Measurements from ENCODE around the gene RAPGEF3. TPM values are rescaled to one million over a fixed set of nuclear protein-coding genes. Genes with fewer than 3 reads are reported as not detected.

The RAPGEF3 gene
- total RNA-seq, 2 donors from 2014 or later, result 1.1 to 2.7 TPM

GRCh38 chr12:47783024-47783755 lies 24.5 kb upstream of the RAPGEF3 start:
- ATAC-seq (no peak), DNase-seq (ENCODE audit: low spot score in 2 of 2) (no peak)
- H3K36me3 Mint-ChIP-seq, result peaks cover 20 to 30% of the 10 kb centered on the region in 2 donors
- H3K9me3 Mint-ChIP-seq, result no peaks in the 10 kb centered on the region
- peak overlapping the region; percentile 77 to 85 for H3K27ac Mint-ChIP-seq

DNA sequence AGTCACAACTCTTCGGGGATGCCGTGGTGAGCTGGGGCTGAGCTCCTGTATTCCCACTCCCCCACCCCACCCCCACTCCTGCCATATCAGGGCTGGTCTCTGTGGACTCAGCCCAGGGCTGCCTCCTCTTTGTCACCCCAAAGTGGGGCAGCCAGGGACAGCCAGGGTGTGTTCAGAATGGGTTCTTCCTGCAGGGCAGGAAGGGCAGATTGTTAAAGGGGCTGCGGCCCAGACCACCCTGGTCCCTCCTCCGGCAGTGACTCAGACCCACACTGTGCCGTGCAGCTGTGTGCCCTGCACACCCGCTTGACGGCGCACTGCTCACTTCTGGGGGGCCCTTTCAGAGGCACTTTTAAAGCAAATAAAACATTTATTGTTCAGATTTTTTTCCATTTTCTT lies 23.7 kb upstream of the RAPGEF3 start:
- DNase-seq (ENCODE audit: low spot score in 2 of 2), result no peak
- no peak for ATAC-seq
- H3K27ac Mint-ChIP-seq, result peak overlapping the region; percentile 66 to 85
- no peaks in the 10 kb centered on the region for H3K9me3 Mint-ChIP-seq
- peaks cover 14 to 22% of the 10 kb centered on the region in 2 donors for H3K36me3 Mint-ChIP-seq

DNA sequence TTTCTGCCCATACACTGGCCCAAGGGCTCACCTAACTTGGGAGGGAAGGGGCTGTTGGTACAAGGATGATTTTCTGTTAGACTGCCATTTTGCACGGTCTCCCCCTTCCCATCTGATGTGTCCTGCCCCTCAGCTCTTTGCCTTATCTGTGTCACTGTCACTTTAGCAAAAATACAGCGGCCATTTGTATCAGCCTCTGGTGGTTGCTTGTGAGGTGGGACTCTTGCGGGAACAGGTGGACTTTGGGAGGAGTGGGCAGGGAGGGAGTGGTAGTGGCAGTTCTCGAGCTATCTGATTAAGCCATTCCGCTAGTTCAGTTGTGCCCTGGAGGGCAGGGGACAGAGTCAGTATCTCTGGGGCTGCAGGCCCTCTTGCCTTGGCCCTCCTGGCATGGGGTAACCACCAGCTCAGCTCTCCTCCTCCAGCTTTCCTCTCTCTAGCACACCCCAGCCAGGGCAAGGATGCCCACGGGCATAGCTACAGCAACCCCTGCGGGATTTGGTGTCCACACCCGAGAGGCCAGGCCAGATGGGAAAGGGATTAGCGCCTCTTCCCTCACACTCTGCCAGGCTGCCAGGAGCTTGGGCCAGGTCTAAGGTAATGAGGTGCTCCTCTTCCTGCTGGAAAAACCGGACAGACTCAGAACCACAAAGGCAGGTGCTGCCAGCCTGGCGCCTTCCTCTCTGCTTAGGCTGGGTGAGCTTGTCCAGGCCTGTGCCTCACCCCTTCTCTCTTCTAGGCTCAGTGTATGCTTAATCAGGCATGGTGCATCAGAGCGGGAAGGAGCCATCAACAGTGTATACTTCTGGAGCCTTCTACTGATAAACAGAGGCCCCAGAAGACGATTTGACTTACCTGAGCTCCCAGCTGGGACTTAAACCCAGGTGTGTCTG lies 23.0 kb upstream of the RAPGEF3 start:
- Mint-ChIP-seq H3K36me3 (peaks cover 13 to 18% of the 10 kb centered on the region in 2 donors), H3K27ac (peak overlapping the region; percentile 77 to 85), H3K9me3 (no peaks in the 10 kb centered on the region)
- ATAC-seq, result no peak
- DNase-seq (ENCODE audit: low spot score in 2 of 2), result no peak

DNA sequence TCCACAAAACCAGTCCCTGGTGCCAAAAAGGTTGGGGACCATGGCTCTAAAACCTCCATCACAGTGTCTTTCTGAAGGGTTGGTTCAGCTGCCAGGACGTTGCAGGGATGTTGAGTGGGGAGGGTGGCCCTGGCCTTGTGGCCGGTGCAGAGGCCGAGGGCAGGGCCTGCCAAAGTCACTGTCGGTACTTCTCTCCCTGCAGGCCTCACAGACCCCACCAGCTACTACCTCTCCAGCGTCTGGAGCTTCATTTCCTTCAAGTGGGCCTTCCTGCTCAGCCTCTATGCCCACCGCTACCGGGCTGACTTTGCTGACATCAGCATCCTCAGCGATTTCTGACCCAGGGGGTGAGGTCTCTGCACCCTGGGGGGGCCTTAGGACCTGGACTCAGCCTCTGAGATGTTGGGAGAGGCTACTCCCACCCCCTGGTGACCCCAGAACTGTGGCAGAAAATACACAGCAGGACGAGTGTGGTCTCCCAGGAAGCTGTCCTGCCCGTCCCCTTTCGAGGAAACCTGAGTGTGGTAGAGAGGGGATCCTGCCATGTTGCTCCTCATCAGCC lies 21.3 kb upstream of the RAPGEF3 start:
- Mint-ChIP-seq H3K36me3 (peaks cover 1 to 7% of the 10 kb centered on the region in 2 donors), H3K9me3 (no peaks in the 10 kb centered on the region), H3K27ac (peak overlapping the region in 1 of 2 donors; percentile 79)
- ATAC-seq (no peak), DNase-seq (ENCODE audit: low spot score in 2 of 2) (no peak)

- peak overlapping the region; percentile 79 to 87 for H3K27ac Mint-ChIP-seq
These were observed 20.7 kb upstream of the RAPGEF3 start for GRCh38 chr12:47779301-47779942.

GRCh38 chr12:47778881-47779280 lies 20.2 kb upstream of the RAPGEF3 start:
- Mint-ChIP-seq H3K27ac (peak overlapping the region in 1 of 2 donors; percentile 79), H3K9me3 (no peaks in the 10 kb centered on the region), H3K36me3 (no peaks in the 10 kb centered on the region)
- ATAC-seq (peak in 1 of 2 donors; percentile 0), DNase-seq (ENCODE audit: low spot score in 2 of 2) (no peak)

More at GRCh38 chr12:47779301-47779942, 20.7 kb upstream of the RAPGEF3 start:
- DNase-seq (ENCODE audit: low spot score in 2 of 2) (peak; percentile 90 to 96), ATAC-seq (peak; percentile 74 to 82)
- Mint-ChIP-seq H3K9me3 (no peaks in the 10 kb centered on the region), H3K36me3 (peaks cover 0 to 1% of the 10 kb centered on the region in 2 donors)

DNA sequence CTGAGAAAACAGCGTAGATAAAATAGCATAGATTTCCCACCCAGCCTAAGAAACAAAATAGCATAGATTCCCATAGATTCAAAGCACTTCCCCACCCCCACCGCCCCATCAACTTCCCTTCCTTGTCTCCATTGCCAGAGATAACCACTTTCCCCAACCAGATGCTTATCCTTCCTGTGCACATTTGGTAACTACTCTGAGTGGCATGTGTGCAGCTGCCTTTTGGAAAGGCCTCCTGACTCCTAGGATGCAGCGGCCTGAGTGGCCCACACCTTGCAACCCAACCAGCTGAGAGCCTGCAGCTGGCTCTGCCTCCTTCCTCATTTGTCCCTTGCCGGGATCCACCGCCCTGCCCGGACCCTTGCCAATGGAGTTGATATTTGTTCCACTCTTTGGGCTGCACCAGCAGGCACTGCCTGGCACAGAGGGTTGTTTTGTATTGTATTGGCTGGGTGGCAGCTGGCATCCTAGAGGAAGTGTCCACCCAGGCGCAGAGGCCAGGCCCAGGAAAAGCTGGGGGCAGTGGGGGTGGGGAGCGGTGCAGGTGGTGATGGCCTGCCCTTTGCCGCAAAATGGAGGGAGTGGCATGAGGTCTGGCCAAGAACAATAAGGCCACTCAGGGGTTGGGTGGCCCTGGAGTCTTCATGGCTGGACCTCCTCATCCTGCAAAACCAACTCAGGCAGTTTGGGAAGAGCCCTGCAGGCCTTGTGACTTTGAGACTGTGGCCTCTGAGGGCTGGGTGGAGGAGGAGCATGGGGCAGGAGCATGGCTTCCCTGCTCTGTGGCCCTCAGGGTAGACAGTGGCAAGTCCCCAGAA lies 19.3 kb upstream of the RAPGEF3 start:
- DNase-seq (ENCODE audit: low spot score in 2 of 2), result no peak
- H3K27ac Mint-ChIP-seq, result peak overlapping the region; percentile 69 to 94
- no peaks in the 10 kb centered on the region for H3K9me3 Mint-ChIP-seq
- no peak for ATAC-seq
- no peaks in the 10 kb centered on the region for H3K36me3 Mint-ChIP-seq

GRCh38 chr12:47777151-47777550 lies 18.5 kb upstream of the RAPGEF3 start:
- Mint-ChIP-seq H3K36me3 (no peaks in the 10 kb centered on the region), H3K9me3 (no peaks in the 10 kb centered on the region), H3K27ac (peak overlapping the region; percentile 69 to 93)
- ATAC-seq, result no peak
- no peak for DNase-seq (ENCODE audit: low spot score in 2 of 2)

DNA sequence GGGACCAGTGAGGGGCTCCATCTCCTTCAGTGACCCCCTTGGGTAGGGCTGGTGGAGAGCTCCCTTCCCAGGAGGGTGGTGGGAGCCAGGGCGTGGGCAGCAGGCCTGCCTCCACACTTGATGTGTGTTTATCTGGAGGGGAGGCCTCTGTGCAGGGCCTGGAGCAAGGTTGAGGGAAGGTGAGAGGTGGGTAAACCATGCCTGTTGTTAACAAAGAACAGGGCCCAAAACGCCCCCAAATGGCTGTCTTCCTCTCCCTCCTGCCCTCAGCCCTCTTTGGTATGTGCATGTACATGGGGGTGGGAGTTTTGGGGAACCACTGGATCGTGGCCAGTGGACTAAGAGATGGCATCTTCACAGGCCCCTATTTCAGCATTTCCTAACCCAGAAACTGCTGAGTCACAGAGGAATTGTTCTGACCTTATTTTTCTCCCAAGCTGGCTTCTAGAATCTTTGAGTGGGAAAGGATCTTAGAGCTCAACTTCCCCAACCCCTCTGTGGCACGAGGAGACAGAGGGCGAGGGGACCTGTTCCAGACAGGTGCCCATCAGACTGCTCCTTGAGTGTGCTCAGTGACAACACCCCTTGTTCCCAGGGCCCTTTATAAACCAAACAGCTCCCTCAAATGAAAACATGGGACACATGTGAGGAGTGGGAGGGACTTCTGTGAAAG lies 17.9 kb upstream of the RAPGEF3 start:
- Mint-ChIP-seq H3K36me3 (no peaks in the 10 kb centered on the region), H3K9me3 (no peaks in the 10 kb centered on the region), H3K27ac (peak overlapping the region; percentile 69 to 93)
- no peak for DNase-seq (ENCODE audit: low spot score in 2 of 2)
- no peak for ATAC-seq

- no peaks in the 10 kb centered on the region for H3K36me3 Mint-ChIP-seq
- H3K27ac Mint-ChIP-seq, result peak overlapping the region in 1 of 2 donors; percentile 93
- ATAC-seq (no peak), DNase-seq (ENCODE audit: low spot score in 2 of 2) (no peak)
- H3K9me3 Mint-ChIP-seq, result no peaks in the 10 kb centered on the region
These were observed 16.6 kb upstream of the RAPGEF3 start for GRCh38 chr12:47775100-47775911.

DNA sequence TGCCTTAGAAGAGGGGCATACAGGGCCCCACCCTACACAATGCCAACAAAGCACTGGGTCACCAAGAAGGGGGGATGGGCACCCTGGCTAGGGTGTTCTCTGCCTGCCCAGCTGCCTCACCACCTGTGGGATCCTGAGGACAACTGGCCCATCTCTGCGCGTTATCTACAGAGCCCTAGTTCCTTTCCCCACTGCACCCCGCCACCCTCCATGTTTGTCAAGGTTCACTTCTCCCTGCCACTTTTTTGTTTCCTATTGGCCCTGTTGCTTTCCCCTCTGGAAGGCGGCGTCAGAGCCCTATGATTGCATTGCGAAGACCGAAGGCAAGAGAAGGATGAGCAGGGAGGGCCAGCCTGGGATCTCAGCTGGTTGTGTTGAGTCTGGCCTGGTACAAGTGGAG lies 16.0 kb upstream of the RAPGEF3 start:
- no peaks in the 10 kb centered on the region for H3K36me3 Mint-ChIP-seq
- H3K27ac Mint-ChIP-seq, result peak overlapping the region in 1 of 2 donors; percentile 92
- no peaks in the 10 kb centered on the region for H3K9me3 Mint-ChIP-seq
- ATAC-seq (no peak), DNase-seq (ENCODE audit: low spot score in 2 of 2) (no peak)

- ATAC-seq (no peak), DNase-seq (ENCODE audit: low spot score in 2 of 2) (no peak)
- no peaks in the 10 kb centered on the region for H3K9me3 Mint-ChIP-seq
- H3K36me3 Mint-ChIP-seq, result no peaks in the 10 kb centered on the region
- peak overlapping the region; percentile 75 to 92 for H3K27ac Mint-ChIP-seq
These were observed 15.3 kb upstream of the RAPGEF3 start for GRCh38 chr12:47773858-47774580.

DNA sequence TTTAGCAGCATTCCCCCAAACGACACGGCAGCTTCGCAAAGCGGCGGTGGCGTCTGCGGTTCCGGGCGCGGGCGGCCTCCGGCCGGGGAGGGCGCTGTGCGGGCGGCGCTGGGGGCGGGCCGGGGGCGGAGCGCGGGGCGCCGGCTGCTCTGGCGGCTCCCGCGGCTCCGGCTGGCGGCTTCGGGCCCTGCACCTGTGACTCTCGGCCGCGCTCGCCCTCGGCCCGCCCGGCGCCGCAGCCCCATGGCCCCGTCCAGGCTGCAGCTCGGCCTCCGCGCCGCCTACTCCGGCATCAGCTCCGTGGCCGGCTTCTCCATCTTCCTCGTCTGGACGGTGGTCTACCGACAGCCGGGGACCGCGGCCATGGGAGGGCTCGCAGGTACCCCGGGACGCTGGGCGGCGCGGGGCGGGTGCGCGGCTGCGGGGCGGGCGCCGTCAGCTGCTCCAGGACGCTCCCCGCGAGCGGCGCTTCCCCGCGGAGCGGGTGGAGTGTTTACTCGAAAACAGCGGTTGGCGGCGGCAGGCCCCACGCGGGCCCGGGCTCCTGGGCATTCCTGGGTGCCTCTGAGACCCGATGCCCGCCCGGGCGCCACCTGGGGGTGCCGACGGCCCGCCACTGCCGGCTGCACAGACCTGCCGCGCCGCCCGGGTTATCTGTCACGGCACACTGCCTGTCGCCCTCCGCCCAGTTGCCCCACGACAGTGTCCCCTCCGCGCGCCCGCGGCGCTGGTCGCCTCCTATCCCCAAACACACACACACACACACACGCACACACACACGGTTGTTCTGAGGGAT lies 14.6 kb upstream of the RAPGEF3 start, which contains the start of gene SLC48A1:
SLC48A1 (plus strand) TSS at position 177 of the 796 bp plus-strand sequence; CDS start at position 244, 67 bp downstream.
- ATAC-seq, result peak; percentile 74 to 91
- Mint-ChIP-seq H3K9me3 (no peaks in the 10 kb centered on the region), H3K36me3 (no peaks in the 10 kb centered on the region), H3K27ac (peak within 1 kb of the TSS; percentile 75 to 92)
- peak; percentile 77 to 80 for DNase-seq (ENCODE audit: low spot score in 2 of 2)
